Measurements from ENCODE around the gene CYB5RL. TPM values are rescaled to one million over a fixed set of nuclear protein-coding genes. Genes with fewer than 3 reads are reported as not detected.

The CYB5RL gene
- total and polyA plus RNA-seq, 2 of the 8 experiments (the other 6 are each of a cell fraction or from before 2014, with no cell fraction given), result 13.2 to 14.1 TPM

- Histone ChIP-seq H3K23me2 (ENCODE audit: low read depth, low read length) (no peaks in the 10 kb centered on the region; the same call in 1 of the 2 replicates), H3K36me3 (ENCODE audit: control insufficient read depth in 2 of 4, insufficient read depth in 4 of 4, low read length in 3 of 4) (no peaks in the 10 kb centered on the region), H3K79me1 (ENCODE audit: low read depth, low read length) (no peaks in the 10 kb centered on the region; the same call in 1 of the 2 replicates), H3K9ac (replicated peaks in 1 of 4; ENCODE audit: extremely low read depth in 1 of 4, low read depth in 3 of 4, low read length in 3 of 4) (no peak overlapping the region), H2AK5ac (ENCODE audit: low read depth, low read length) (no peak overlapping the region), H3K23ac (ENCODE audit: insufficient read length) (no peak overlapping the region), H3K9me3 (ENCODE audit: insufficient read depth in 2 of 2, low read depth in 1 of 2, low read length in 1 of 2) (no peaks in the 10 kb centered on the region), H3K14ac (ENCODE audit: insufficient read length) (no peak overlapping the region), H4K8ac (ENCODE audit: extremely low read depth, insufficient read depth, low read length) (no peak overlapping the region), H2BK5ac (ENCODE audit: low read depth, low read length) (no peak overlapping the region), H4K5ac (ENCODE audit: insufficient read length, low read depth, low read length) (no peak overlapping the region), H4K20me1 (replicated peaks in 1 of 2; ENCODE audit: control insufficient read depth in 1 of 2, insufficient read depth in 2 of 2, low read length in 2 of 2) (no peaks in the 10 kb centered on the region), H3K79me2 (ENCODE audit: control insufficient read depth in 1 of 2, insufficient read depth in 2 of 2, low read length in 2 of 2) (no peaks in the 10 kb centered on the region), H2BK15ac (ENCODE audit: low read length) (peak overlapping the region; percentile 88; the same call in 1 of the 2 replicates), H2BK120ac (replicated peaks; ENCODE audit: low read depth, low read length) (no peak overlapping the region), H3K4me2 (ENCODE audit: insufficient read depth in 1 of 2, low read depth in 2 of 2, low read length in 2 of 2) (no peak overlapping the region; a peak in 1 of 4 replicates), H3K4me1 (replicated peaks in 1 of 4; ENCODE audit: control insufficient read depth in 3 of 4, insufficient read depth in 4 of 4, low read length in 3 of 4) (no peaks in the 10 kb centered on the region; a peak in 2 of 7 replicates), H2BK20ac (ENCODE audit: low read length) (0 out of 2 replicates have a peak overlapping the region, but pooled peaks have one; percentile 3), H3K4me3 (ENCODE audit: extremely low read depth in 1 of 4, insufficient read depth in 2 of 4, low read depth in 3 of 4, low read length in 4 of 4) (no peak overlapping the region), H4K91ac (replicated peaks; ENCODE audit: insufficient read length, low read length) (no peak overlapping the region), H2AFZ (ENCODE audit: low read length) (0 out of 2 replicates have a peak overlapping the region, but pooled peaks have one; percentile 15), H3K27me3 (replicated peaks in 1 of 4; ENCODE audit: control insufficient read depth in 3 of 4, extremely low read depth in 1 of 4, insufficient read depth in 3 of 4, low read length in 3 of 4) (no peaks in the 10 kb centered on the region), H3K4ac (replicated peaks; ENCODE audit: insufficient read length, low read depth, low read length) (no peak overlapping the region), H3K56ac (replicated peaks; ENCODE audit: insufficient read length, low read depth, low read length) (no peak overlapping the region), H3K27ac (ENCODE audit: low read depth, low read length) (no peak overlapping the region), H2BK12ac (ENCODE audit: low read depth, low read length) (no peak overlapping the region), H3K18ac (ENCODE audit: extremely low read depth, low read length) (no peak overlapping the region)
- POLR2A ChIA-PET (ENCODE audit: partially characterized antibody), result interaction anchor here (1.0 to 1.5 kb wide), 4 partner anchors 8 to 211 kb away, joined by 3 to 4 read pairs (median 4); no protein-coding TSS in a partner anchor
- FAIRE-seq, result peak; percentile 52
- DNase-seq (ENCODE audit: low read depth in 1 of 2, low spot score in 2 of 2), result peak in 1 of 2 experiments; percentile 66
- CTCF ChIA-PET (ENCODE audit: partially characterized antibody), result interaction anchor here (0.7 to 2.8 kb wide), 12 partner anchors 9 to 33 kb away, joined by 3 to 16 read pairs (median 4); no protein-coding TSS in a partner anchor
- WGBS, 2 experiments (ENCODE audit: extremely low coverage in 1 of 2, insufficient coverage in 1 of 2, insufficient read length in 1 of 2, insufficient replicate concordance in 2 of 2, low coverage in 1 of 2, low lambda C conversion rate in 2 of 2, missing lambda C conversion rate in 1 of 2), result 76% methylated on average over 18 of the region's 19 CpGs; no CpG with 5 or more reads in 1 of the 2 experiments
- TF ChIP-seq BACH1 (IDR thresholded peaks at IDR 0.05; ENCODE audit: low read length) (no peak), CEBPB (IDR thresholded peaks at IDR 0.05; ENCODE audit: low read depth, low read length) (peak; percentile 98), YY1 (IDR thresholded peaks at IDR 0.05; ENCODE audit: low read depth, low read length) (0 out of 2 replicates have a peak, but pooled peaks have one; percentile 27), TEAD4 (IDR thresholded peaks at IDR 0.05; ENCODE audit: low read depth, low read length) (peak; percentile 52; the same call in 1 of the 2 replicates), E2F6 (IDR thresholded peaks at IDR 0.05) (peak; percentile 23; the same call in 1 of the 2 replicates), MAX (IDR thresholded peaks at IDR 0.05) (0 out of 2 replicates have a peak, but pooled peaks have one; percentile 19)
Measured at GRCh38 chr1:54153535-54154439, 46.0 kb downstream of the CYB5RL start.

Data from H1 (cell line).